PC-3 (cell line): Measurements from ENCODE around the gene ACTL10.

ENCODE experiments used
- CTCF ChIP-seq: fragments of 300-600 bp; sonication (generic); conservative IDR thresholded peaks from 2 replicates; pipeline ENCODE4 v1.5.1; 2017; ENCODE audit warnings: antibody characterized with exemption, low read depth, mild to moderate bottlenecking, low read length
- EZH2 ChIP-seq: fragments of 300-600 bp; sonication (generic); IDR thresholded peaks from one replicate; pipeline ENCODE4 v1.6.1; 2017; ENCODE audit warnings: antibody characterized with exemption, mild to moderate bottlenecking, low read length; ENCODE audit not compliant: unreplicated experiment

GRCh38 chr20:33645072-33645358 is 21.7 kb upstream of the ACTL10 start:
- TF ChIP-seq CTCF: no peak
- no peak for TF ChIP-seq EZH2
